Measurements from ENCODE around the gene ARHGAP42. TPM values are rescaled to one million over a fixed set of nuclear protein-coding genes. Genes with fewer than 3 reads are reported as not detected.
A peak's percentile ranks its signal among the peaks of the same experiment; 100 is the strongest.
"Not testable (repeated sequence)": the region's sequence is repeated elsewhere in the genome, so short reads cannot be mapped to it uniquely, and the experiment has no call there.

Gene ARHGAP42
- total RNA-seq, 1 donor from 2014 or later, result 12.0 TPM

GRCh38 chr11:100715165-100715761, 28.2 kb downstream of the ARHGAP42 start:
- intact Hi-C loops (cut with DNase I), result no loop called here

GRCh38 chr11:100716838-100717237, 29.8 kb downstream of the ARHGAP42 start:
- no peak for DNase-seq (ENCODE audit: low spot score)
- intact Hi-C loops (cut with DNase I), result no loop called here

More at GRCh38 chr11:100715165-100715761, 28.2 kb downstream of the ARHGAP42 start:
- DNase-seq (ENCODE audit: low spot score), result no peak

GRCh38 chr11:100719362-100719761, 32.3 kb downstream of the ARHGAP42 start:
- no peak for DNase-seq (ENCODE audit: low spot score)
- intact Hi-C loops (cut with DNase I), result no loop called here

GRCh38 chr11:100719809-100720221, 32.7 kb downstream of the ARHGAP42 start:
- DNase-seq (ENCODE audit: low spot score), result no peak
- intact Hi-C loops (cut with DNase I), result no loop called here

- intact Hi-C loops (cut with DNase I), result no loop called here
- no peak for DNase-seq (ENCODE audit: low spot score)
Measured at GRCh38 chr11:100726680-100727079, 39.6 kb downstream of the ARHGAP42 start.

- intact Hi-C loops (cut with DNase I), result no loop called here
- peak; percentile 85 for DNase-seq (ENCODE audit: low spot score)
Measured at GRCh38 chr11:100727410-100727809, 40.3 kb downstream of the ARHGAP42 start.

GRCh38 chr11:100730266-100730665, 43.2 kb downstream of the ARHGAP42 start:
- no peak for DNase-seq (ENCODE audit: low spot score)
- intact Hi-C loops (cut with DNase I), result no loop called here

GRCh38 chr11:100731471-100731870, 44.4 kb downstream of the ARHGAP42 start:
- intact Hi-C loops (cut with DNase I), result no loop called here

GRCh38 chr11:100732949-100733348, 45.9 kb downstream of the ARHGAP42 start:
- intact Hi-C loops (cut with DNase I), result no loop called here
- DNase-seq (ENCODE audit: low spot score), result no peak

More at GRCh38 chr11:100731471-100731870, 44.4 kb downstream of the ARHGAP42 start:
- no peak for DNase-seq (ENCODE audit: low spot score)

- intact Hi-C loops (cut with DNase I), result loop anchor here (5.0 kb wide), 1 partner anchor 48 kb away; the partner anchor contains the start of gene ARHGAP42
- no peak for DNase-seq (ENCODE audit: low spot score)
Measured at GRCh38 chr11:100734743-100735527, 47.8 kb downstream of the ARHGAP42 start.

- intact Hi-C loops (cut with DNase I), result loop anchor here (5.0 kb wide), 1 partner anchor 49 kb away; the partner anchor contains the start of gene ARHGAP42
- DNase-seq (ENCODE audit: low spot score), result no peak
Measured at GRCh38 chr11:100735949-100736675, 49.0 kb downstream of the ARHGAP42 start.

GRCh38 chr11:100738701-100739270, 51.7 kb downstream of the ARHGAP42 start:
- intact Hi-C loops (cut with DNase I), result loop anchor here (5.0 kb wide), 1 partner anchor 51 kb away; the partner anchor contains the start of gene ARHGAP42
- DNase-seq (ENCODE audit: low spot score), result no peak

- DNase-seq (ENCODE audit: low spot score), result no peak
- intact Hi-C loops (cut with DNase I), result loop anchor here (5.0 kb wide), 2 partner anchors 48 to 52 kb away; partner anchors contain the start of gene ARHGAP42
Measured at GRCh38 chr11:100739666-100740065, 52.6 kb downstream of the ARHGAP42 start.

GRCh38 chr11:100740440-100740839, 53.4 kb downstream of the ARHGAP42 start:
- intact Hi-C loops (cut with DNase I), result loop anchor here (5.0 kb wide), 1 partner anchor 47 kb away; no protein-coding TSS in a partner anchor
- DNase-seq (ENCODE audit: low spot score), result no peak

- intact Hi-C loops (cut with DNase I), result loop anchor here (5.0 kb wide), 1 partner anchor 45 kb away; no protein-coding TSS in a partner anchor
- no peak for DNase-seq (ENCODE audit: low spot score)
Measured at GRCh38 chr11:100741866-100742625, 55.0 kb downstream of the ARHGAP42 start.

- DNase-seq (ENCODE audit: low spot score), result no peak
- intact Hi-C loops (cut with DNase I), result no loop called here
Measured at GRCh38 chr11:100746448-100746847, 59.4 kb downstream of the ARHGAP42 start.

- intact Hi-C loops (cut with DNase I), result no loop called here
- no peak for DNase-seq (ENCODE audit: low spot score)
Measured at GRCh38 chr11:100748153-100748552, 61.1 kb downstream of the ARHGAP42 start.

- DNase-seq (ENCODE audit: low spot score); intact Hi-C loops (cut with DNase I): not testable (repeated sequence)
Measured at GRCh38 chr11:100749887-100750565, 62.9 kb downstream of the ARHGAP42 start.

Measured in cardiac septum (tissue), 1 donor.